RWPE2 (cell line): ENCODE results near the gene LDLRAP1.

Experiments used
- ATAC-seq: fragments of 200-7000 bp; cut with Tn5 transposase; 3 replicates; pipeline ENCODE4 v1.9.1; 2021; ENCODE audit warnings: low read depth
- DNase-seq: peaks from one replicate; pipeline ENCODE4 v3.0.0-alpha.2; 2020; ENCODE audit warnings: low spot score
- H3K27ac ChIP-seq: fragments of 450-650 bp; 2 replicates; pipeline ENCODE4 v1.5.1; 2017; ENCODE audit warnings: mild to moderate bottlenecking; ENCODE audit not compliant: poor library complexity, severe bottlenecking
- H3K27me3 ChIP-seq: fragments of 250-450 bp; sonication (Bioruptor Pico); 2 replicates; pipeline ENCODE4 v1.5.1; 2021; ENCODE audit warnings: mild to moderate bottlenecking, moderate library complexity; ENCODE audit not compliant: insufficient read depth, poor library complexity, severe bottlenecking
- H3K36me3 ChIP-seq: fragments of 250-450 bp; sonication (Bioruptor Pico); 2 replicates; pipeline ENCODE4 v1.5.1; 2020; ENCODE audit warnings: low read depth, mild to moderate bottlenecking, moderate library complexity
- H3K4me1 ChIP-seq: fragments of 250-450 bp; sonication (Bioruptor Pico); 2 replicates; pipeline ENCODE4 v1.5.1; 2021; ENCODE audit warnings: mild to moderate bottlenecking, moderate library complexity; ENCODE audit not compliant: insufficient read depth, poor library complexity, severe bottlenecking
- H3K4me3 ChIP-seq: fragments of 250-450 bp; sonication (Bioruptor Pico); 2 replicates; pipeline ENCODE4 v1.5.1; 2021; ENCODE audit warnings: mild to moderate bottlenecking, moderate library complexity; ENCODE audit not compliant: severe bottlenecking
- H3K9me3 ChIP-seq: fragments of 250-450 bp; sonication (Bioruptor Pico); 2 replicates; pipeline ENCODE4 v1.5.1; 2021; ENCODE audit warnings: mild to moderate bottlenecking, moderate library complexity; ENCODE audit not compliant: severe bottlenecking
- CTCF ChIP-seq: fragments of 450-650 bp; IDR thresholded peaks from one replicate; pipeline ENCODE4 v1.5.1; 2017; ENCODE audit warnings: mild to moderate bottlenecking, moderate library complexity; ENCODE audit not compliant: poor library complexity, severe bottlenecking

LDLRAP1 gene

GRCh38 chr1:25612421-25612820 is 69.0 kb downstream of the LDLRAP1 start:
- Histone ChIP-seq H3K27me3 (peaks cover 10% of the 10 kb centered on the region), H3K4me3 (no peak overlapping the region), H3K4me1 (peaks cover 2% of the 10 kb centered on the region), H3K27ac (no peak overlapping the region), H3K9me3 (no peaks in the 10 kb centered on the region), H3K36me3 (no peaks in the 10 kb centered on the region)
- no peak for DNase-seq
- TF ChIP-seq CTCF = no peak
- ATAC-seq = no peak

GRCh38 chr1:25613091-25613490 is 69.7 kb downstream of the LDLRAP1 start:
- Histone ChIP-seq H3K9me3 (no peaks in the 10 kb centered on the region), H3K4me1 (peaks cover 2% of the 10 kb centered on the region), H3K4me3 (no peak overlapping the region), H3K27me3 (peaks cover 16% of the 10 kb centered on the region), H3K27ac (no peak overlapping the region), H3K36me3 (no peaks in the 10 kb centered on the region)
- DNase-seq (no peak), ATAC-seq (no peak)
- no peak for TF ChIP-seq CTCF

- H3K36me3 ChIP-seq = no peaks in the 10 kb centered on the region
- peaks cover 25% of the 10 kb centered on the region for H3K27me3 ChIP-seq
- H3K27ac ChIP-seq = no peak overlapping the region
- no peak for TF ChIP-seq CTCF
- DNase-seq = no peak
- H3K9me3 ChIP-seq = no peaks in the 10 kb centered on the region
- H3K4me1 ChIP-seq = no peaks in the 10 kb centered on the region
- no peak for ATAC-seq
- H3K4me3 ChIP-seq = no peak overlapping the region
Observed at GRCh38 chr1:25614501-25615171, 71.2 kb downstream of the LDLRAP1 start.

GRCh38 chr1:25615172-25615541 is 71.8 kb downstream of the LDLRAP1 start:
- H3K27me3 ChIP-seq = peaks cover 30% of the 10 kb centered on the region
- H3K4me3 ChIP-seq = no peak overlapping the region
- H3K4me1 ChIP-seq = no peaks in the 10 kb centered on the region
- ATAC-seq (no peak), DNase-seq (no peak)
- no peaks in the 10 kb centered on the region for H3K9me3 ChIP-seq
- no peak overlapping the region for H3K27ac ChIP-seq
- H3K36me3 ChIP-seq = no peaks in the 10 kb centered on the region
- TF ChIP-seq CTCF = no peak

- H3K36me3 ChIP-seq = no peaks in the 10 kb centered on the region
- TF ChIP-seq CTCF = no peak
- DNase-seq = no peak
- peak; percentile 15; the same call in 2 of the 3 replicates for ATAC-seq
- H3K4me3 ChIP-seq = peak overlapping the region; percentile 80
- H3K9me3 ChIP-seq = no peaks in the 10 kb centered on the region
- no peak overlapping the region for H3K27ac ChIP-seq
- peaks cover 32% of the 10 kb centered on the region for H3K27me3 ChIP-seq
- no peaks in the 10 kb centered on the region for H3K4me1 ChIP-seq
Observed at GRCh38 chr1:25615563-25616094, 72.2 kb downstream of the LDLRAP1 start.
